Nephron progenitor cell (in vitro differentiated cells): ENCODE data around the gene PFN3.

Experiments used
- DNase-seq: peaks from one replicate; pipeline ENCODE4 v3.0.0; 2021
- H3K27ac Mint-ChIP-seq: 2 replicates; pipeline ENCODE4 v1.8.0; 2021; ENCODE audit warnings: mild to moderate bottlenecking, moderate library complexity, mixed read lengths
- H3K27me3 Mint-ChIP-seq: 2 replicates; pipeline ENCODE4 v1.8.0; 2021; ENCODE audit warnings: mild to moderate bottlenecking, low read depth, mixed read lengths; ENCODE audit not compliant: poor library complexity
- H3K36me3 Mint-ChIP-seq: 2 replicates; pipeline ENCODE4 v1.8.0; 2021; ENCODE audit warnings: low read depth, mixed read lengths
- H3K4me1 Mint-ChIP-seq: 2 replicates; pipeline ENCODE4 v1.8.0; 2021; ENCODE audit warnings: mixed read lengths
- H3K4me3 Mint-ChIP-seq: 2 replicates; pipeline ENCODE4 v1.8.0; 2021; ENCODE audit warnings: mild to moderate bottlenecking, moderate library complexity, mixed read lengths
- H3K9me3 Mint-ChIP-seq: 2 replicates; pipeline ENCODE4 v1.8.0; 2021; ENCODE audit warnings: mild to moderate bottlenecking, moderate library complexity, mixed read lengths
- TF ChIP-seq, protein P1 (sequence below): fragments of 200-600 bp; sonication (generic); IDR thresholded peaks from 2 replicates; pipeline ENCODE4 v1.5.0; 2021; ENCODE audit warnings: antibody characterized with exemption

Gene PFN3

DNA sequence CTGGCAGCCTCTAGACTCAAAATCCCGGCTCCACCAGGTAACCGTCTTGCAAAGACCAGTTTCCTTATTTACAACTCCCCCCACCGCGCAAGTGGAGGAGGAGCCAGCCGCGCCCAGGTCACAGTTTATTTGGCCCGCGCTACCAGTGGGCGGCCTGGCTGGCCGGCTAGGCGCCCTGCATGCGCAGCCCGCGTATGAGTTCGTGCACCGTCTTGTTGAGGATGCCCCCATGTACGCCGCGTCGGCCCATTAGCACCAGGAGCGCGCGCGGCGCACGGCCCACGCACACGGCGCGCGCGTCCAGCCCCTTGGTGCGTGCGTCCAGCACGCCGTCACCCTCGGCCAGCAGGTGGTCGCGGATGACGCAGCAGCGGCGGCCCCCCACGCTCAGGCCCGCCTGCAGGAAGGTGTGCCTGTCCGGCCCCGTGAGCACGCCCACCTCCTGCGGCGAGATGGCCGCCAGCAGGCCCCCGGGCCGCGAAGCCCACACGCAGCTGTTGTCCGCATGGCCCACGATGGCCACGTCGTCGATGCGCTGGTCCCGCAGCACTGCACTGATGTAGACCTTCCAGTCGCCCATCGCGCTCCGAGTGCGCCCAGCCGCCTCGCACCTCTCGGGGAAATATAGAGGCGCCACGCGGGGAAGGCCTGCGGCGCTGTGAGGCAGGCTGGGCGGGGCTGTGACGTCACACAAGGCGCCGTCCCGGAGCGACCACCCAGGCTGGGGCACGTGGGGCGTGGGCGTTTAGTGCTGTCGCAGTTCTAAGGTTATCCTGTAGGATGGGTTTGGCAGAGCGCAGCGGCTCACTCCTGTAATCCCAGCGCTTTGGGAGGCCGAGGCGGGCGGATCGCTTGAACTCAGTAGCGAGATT is at the start of gene PFN3:
Gene PFN3 (minus strand): TSS at position 665 of the 872 bp plus-strand sequence. CDS start 85 bp downstream, at position 580.
- no peak for DNase-seq
- Mint-ChIP-seq H3K36me3 (no peaks in the 10 kb centered on the region), H3K27ac (no peak within 1 kb of the TSS), H3K9me3 (no peaks in the 10 kb centered on the region), H3K4me1 (peaks cover 16% of the 10 kb centered on the region), H3K4me3 (no peak within 1 kb of the TSS), H3K27me3 (peaks cover 56% of the 10 kb centered on the region)
- TF ChIP-seq, protein P1, sequence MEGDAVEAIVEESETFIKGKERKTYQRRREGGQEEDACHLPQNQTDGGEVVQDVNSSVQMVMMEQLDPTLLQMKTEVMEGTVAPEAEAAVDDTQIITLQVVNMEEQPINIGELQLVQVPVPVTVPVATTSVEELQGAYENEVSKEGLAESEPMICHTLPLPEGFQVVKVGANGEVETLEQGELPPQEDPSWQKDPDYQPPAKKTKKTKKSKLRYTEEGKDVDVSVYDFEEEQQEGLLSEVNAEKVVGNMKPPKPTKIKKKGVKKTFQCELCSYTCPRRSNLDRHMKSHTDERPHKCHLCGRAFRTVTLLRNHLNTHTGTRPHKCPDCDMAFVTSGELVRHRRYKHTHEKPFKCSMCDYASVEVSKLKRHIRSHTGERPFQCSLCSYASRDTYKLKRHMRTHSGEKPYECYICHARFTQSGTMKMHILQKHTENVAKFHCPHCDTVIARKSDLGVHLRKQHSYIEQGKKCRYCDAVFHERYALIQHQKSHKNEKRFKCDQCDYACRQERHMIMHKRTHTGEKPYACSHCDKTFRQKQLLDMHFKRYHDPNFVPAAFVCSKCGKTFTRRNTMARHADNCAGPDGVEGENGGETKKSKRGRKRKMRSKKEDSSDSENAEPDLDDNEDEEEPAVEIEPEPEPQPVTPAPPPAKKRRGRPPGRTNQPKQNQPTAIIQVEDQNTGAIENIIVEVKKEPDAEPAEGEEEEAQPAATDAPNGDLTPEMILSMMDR: no peak

GRCh38 chr5:177449140-177450061 is 48.9 kb upstream of the PFN3 start:
- DNase-seq: no peak
- TF ChIP-seq, protein P1: no peak
- peak overlapping the region; percentile 66 for H3K4me3 Mint-ChIP-seq
- no peak overlapping the region for H3K27ac Mint-ChIP-seq
- peaks cover 52% of the 10 kb centered on the region for H3K4me1 Mint-ChIP-seq
- no peaks in the 10 kb centered on the region for H3K9me3 Mint-ChIP-seq
- H3K36me3 Mint-ChIP-seq: peaks cover 5% of the 10 kb centered on the region
- H3K27me3 Mint-ChIP-seq: peaks cover 13% of the 10 kb centered on the region

- TF ChIP-seq, protein P1: no peak
- peak overlapping the region; percentile 66 for H3K4me3 Mint-ChIP-seq
- H3K36me3 Mint-ChIP-seq: peaks cover 5% of the 10 kb centered on the region
- peaks cover 9% of the 10 kb centered on the region for H3K27me3 Mint-ChIP-seq
- no peak for DNase-seq
- H3K4me1 Mint-ChIP-seq: peaks cover 54% of the 10 kb centered on the region
- peak overlapping the region; percentile 93 for H3K27ac Mint-ChIP-seq
- no peaks in the 10 kb centered on the region for H3K9me3 Mint-ChIP-seq
These were observed 47.9 kb upstream of the PFN3 start for GRCh38 chr5:177448244-177448950.

DNA sequence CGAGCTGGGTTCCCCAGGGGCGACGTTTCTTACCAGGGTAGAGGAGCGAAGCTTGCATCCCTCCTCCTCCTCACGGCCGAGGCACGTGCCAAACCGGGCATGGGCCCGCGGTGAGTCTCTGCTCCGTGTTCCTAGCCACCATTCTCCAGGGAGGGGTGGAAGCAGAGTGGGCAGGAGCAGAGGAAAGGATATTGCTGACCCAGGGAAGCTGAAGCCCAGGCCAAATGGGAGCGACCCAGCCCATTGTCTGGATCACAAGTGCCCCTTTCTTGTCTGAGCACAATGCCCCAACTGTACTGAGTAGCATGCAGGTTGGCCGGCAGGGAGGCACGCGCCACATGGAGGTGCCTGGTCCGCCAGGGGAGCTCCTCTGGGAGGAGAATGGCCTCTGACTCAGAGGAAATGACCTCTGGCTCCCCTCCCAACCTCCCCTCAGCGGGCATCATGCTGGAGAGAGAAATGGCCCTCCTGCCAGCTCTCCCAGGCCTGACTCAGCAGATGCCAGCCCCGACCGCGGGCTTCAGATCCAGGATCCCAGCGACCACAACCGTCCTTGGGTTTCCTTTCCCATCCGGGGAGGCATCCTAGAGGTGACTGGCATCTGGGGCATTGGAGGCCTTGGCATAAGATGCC is 47.3 kb upstream of the PFN3 start:
- Mint-ChIP-seq H3K9me3 (no peaks in the 10 kb centered on the region), H3K36me3 (peaks cover 5% of the 10 kb centered on the region), H3K27ac (no peak overlapping the region), H3K4me1 (peaks cover 49% of the 10 kb centered on the region), H3K4me3 (peak overlapping the region; percentile 66), H3K27me3 (peaks cover 9% of the 10 kb centered on the region)
- peak; percentile 50 for DNase-seq
- TF ChIP-seq, protein P1: no peak

DNA sequence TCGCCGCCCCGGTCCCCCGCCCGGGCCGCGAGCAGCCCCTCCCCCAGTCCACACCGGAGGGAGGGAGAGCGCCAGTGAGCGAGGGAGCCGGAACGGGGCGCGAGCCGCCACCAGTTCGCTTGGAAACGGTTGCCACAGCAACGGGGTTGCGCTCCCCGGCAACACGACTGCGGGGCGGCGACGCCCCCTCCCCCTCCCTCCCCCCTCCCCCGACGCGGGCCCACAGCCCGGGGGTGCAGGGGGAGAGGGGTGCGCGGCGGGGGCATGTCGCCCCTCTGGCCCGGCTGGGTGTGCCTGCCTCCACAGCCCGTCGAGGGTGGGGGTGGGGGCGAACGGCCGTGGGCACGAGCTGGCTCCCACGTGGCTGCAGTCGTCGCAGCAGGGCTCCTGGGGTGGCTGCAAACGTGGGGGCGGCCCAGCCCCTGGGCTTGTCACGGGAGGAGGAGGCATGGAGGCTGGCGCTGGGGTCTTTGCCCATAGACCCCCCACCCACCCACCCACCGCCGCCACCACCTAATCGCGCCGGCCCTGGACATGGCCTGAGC is 46.7 kb upstream of the PFN3 start:
- peak; percentile 82 for DNase-seq
- H3K27ac Mint-ChIP-seq: no peak overlapping the region
- peaks cover 6% of the 10 kb centered on the region for H3K27me3 Mint-ChIP-seq
- peaks cover 4% of the 10 kb centered on the region for H3K36me3 Mint-ChIP-seq
- H3K4me1 Mint-ChIP-seq: peaks cover 47% of the 10 kb centered on the region
- TF ChIP-seq, protein P1: no peak
- H3K4me3 Mint-ChIP-seq: peak overlapping the region; percentile 66
- no peaks in the 10 kb centered on the region for H3K9me3 Mint-ChIP-seq
